ENCODE measurements around the gene ACSL3. TPM values are rescaled to one million over a fixed set of nuclear protein-coding genes. Genes with fewer than 3 reads are reported as not detected.

The ACSL3 gene
- total and polyA plus RNA-seq, 2 donors (not counting 1 experiment from before 2014, with no cell fraction given) = 6.7 to 46.0 TPM

GRCh38 chr2:222864296-222864695, 3.5 kb downstream of the ACSL3 start:
- DNase-seq (peak; percentile 8), ATAC-seq (ENCODE audit: low read depth) (no peak)
- Histone ChIP-seq H3K27me3 (replicated peaks in 1 of 4; ENCODE audit: control extremely low read depth in 1 of 4, control insufficient read depth in 3 of 4, insufficient read depth in 4 of 4, low read length in 3 of 4) (no peaks in the 10 kb centered on the region), H3K4me3 (ENCODE audit: control extremely low read depth in 1 of 5, extremely low read depth in 1 of 5, insufficient read depth in 1 of 5, low read depth in 2 of 5, low read length in 4 of 5) (no peak overlapping the region), H3K27ac (ENCODE audit: low read length in 2 of 2) (no peak overlapping the region), H3K36me3 (replicated peaks in 1 of 2; ENCODE audit: control extremely low read depth in 1 of 2, control insufficient read depth in 1 of 2, extremely low read depth in 1 of 2, insufficient read depth in 2 of 2, low read length in 1 of 2) (no peaks in the 10 kb centered on the region), H2AFZ (ENCODE audit: insufficient read depth, low read depth, low read length, poor library complexity, severe bottlenecking) (no peak overlapping the region), H3K9ac (ENCODE audit: low read length) (no peak overlapping the region), H3K79me2 (ENCODE audit: control insufficient read depth, insufficient read depth, low read length) (peaks cover 83% of the 10 kb centered on the region), H3K9me3 (ENCODE audit: control extremely low read depth in 1 of 3, control insufficient read depth in 2 of 3, insufficient read depth in 1 of 3, low read length in 2 of 3) (no peaks in the 10 kb centered on the region), H3K4me2 (replicated peaks; ENCODE audit: low read depth, low read length, poor library complexity, severe bottlenecking) (no peak overlapping the region), H4K20me1 (ENCODE audit: control insufficient read depth, insufficient read depth, low read length, poor library complexity, severe bottlenecking) (peaks cover 50% of the 10 kb centered on the region), H3K4me1 (ENCODE audit: control insufficient read depth in 2 of 2, insufficient read depth in 2 of 2, low read length in 2 of 2) (peaks cover 23 to 27% of the 10 kb centered on the region in 2 donors)
- Mint-ChIP-seq H3K4me3 (no peak overlapping the region), H3K27ac (no peak overlapping the region), H3K4me1 (peaks cover 18% of the 10 kb centered on the region), H3K9me3 (ENCODE audit: insufficient read depth) (no peaks in the 10 kb centered on the region), H3K27me3 (no peaks in the 10 kb centered on the region)
- intact Hi-C loops (cut with micrococcal nuclease) = no loop called here
- 93% methylated on average over 3 of the region's 3 CpGs for WGBS (ENCODE audit: insufficient coverage)
- POLR2A ChIA-PET = no interaction called here
- CTCF ChIA-PET = interaction anchor here (1.9 to 2.8 kb wide), 2 partner anchors 48 to 155 kb away, joined by 6 to 10 read pairs; no protein-coding TSS in a partner anchor
- no peak for TF ChIP-seq CTCF (IDR thresholded peaks at IDR 0.05)
- TF ChIP-seq EZH2 (IDR thresholded peaks at IDR 0.05; ENCODE audit: borderline replicate concordance, insufficient read depth, low read depth, low read length, poor library complexity, severe bottlenecking) = no peak

GRCh38 chr2:222865301-222865700, 4.5 kb downstream of the ACSL3 start:
- no peak for DNase-seq
- Histone ChIP-seq H3K27me3 (replicated peaks in 1 of 4; ENCODE audit: control extremely low read depth in 1 of 4, control insufficient read depth in 3 of 4, insufficient read depth in 4 of 4, low read length in 3 of 4) (no peaks in the 10 kb centered on the region), H3K79me2 (ENCODE audit: control insufficient read depth, insufficient read depth, low read length) (peaks cover 93% of the 10 kb centered on the region), H2AFZ (ENCODE audit: insufficient read depth, low read depth, low read length, poor library complexity, severe bottlenecking) (no peak overlapping the region), H3K36me3 (replicated peaks in 1 of 2; ENCODE audit: control extremely low read depth in 1 of 2, control insufficient read depth in 1 of 2, extremely low read depth in 1 of 2, insufficient read depth in 2 of 2, low read length in 1 of 2) (no peaks in the 10 kb centered on the region), H3K27ac (ENCODE audit: low read length in 2 of 2) (no peak overlapping the region), H4K20me1 (ENCODE audit: control insufficient read depth, insufficient read depth, low read length, poor library complexity, severe bottlenecking) (peaks cover 60% of the 10 kb centered on the region), H3K4me2 (replicated peaks; ENCODE audit: low read depth, low read length, poor library complexity, severe bottlenecking) (no peak overlapping the region), H3K9me3 (ENCODE audit: control extremely low read depth in 1 of 3, control insufficient read depth in 2 of 3, insufficient read depth in 1 of 3, low read length in 2 of 3) (no peaks in the 10 kb centered on the region), H3K4me3 (ENCODE audit: control extremely low read depth in 1 of 5, extremely low read depth in 1 of 5, insufficient read depth in 1 of 5, low read depth in 2 of 5, low read length in 4 of 5) (no peak overlapping the region), H3K4me1 (ENCODE audit: control insufficient read depth in 2 of 2, insufficient read depth in 2 of 2, low read length in 2 of 2) (peaks cover 22 to 31% of the 10 kb centered on the region in 2 donors), H3K9ac (ENCODE audit: low read length) (no peak overlapping the region)
- WGBS (ENCODE audit: insufficient coverage) = 92% methylated on average over 2 of the region's 2 CpGs
- Mint-ChIP-seq H3K27ac (no peak overlapping the region), H3K4me3 (no peak overlapping the region), H3K9me3 (ENCODE audit: insufficient read depth) (no peaks in the 10 kb centered on the region), H3K27me3 (no peaks in the 10 kb centered on the region), H3K4me1 (peaks cover 11% of the 10 kb centered on the region)
- ChIA-PET CTCF (interaction anchor here (0.5 to 2.8 kb wide), 4 partner anchors 36 to 158 kb away, joined by 3 to 10 read pairs (median 4); no protein-coding TSS in a partner anchor), POLR2A (no interaction called here)
- intact Hi-C loops (cut with micrococcal nuclease) = no loop called here
- no peak for TF ChIP-seq EZH2 (IDR thresholded peaks at IDR 0.05; ENCODE audit: borderline replicate concordance, insufficient read depth, low read depth, low read length, poor library complexity, severe bottlenecking)
- no peak for TF ChIP-seq CTCF (IDR thresholded peaks at IDR 0.05)
- no peak for ATAC-seq (ENCODE audit: low read depth)
